ENCODE measurements around the gene NCK1.
A peak's percentile ranks its signal among the peaks of the same experiment; 100 is the strongest.
"Not testable (repeated sequence)": the region's sequence is repeated elsewhere in the genome, so short reads cannot be mapped to it uniquely, and the experiment has no call there.

NCK1 gene

GRCh38 chr3:136954980-136955780, 93.2 kb downstream of the NCK1 start:
- Histone ChIP-seq H3K9ac (ENCODE audit: low read length) (no peak overlapping the region), H3K27ac (ENCODE audit: low read length) (no peak overlapping the region), H3K4me3 (ENCODE audit: low read length) (no peak overlapping the region), H3K4me1 (ENCODE audit: control insufficient read depth, low read depth, low read length) (no peaks in the 10 kb centered on the region), H3K36me3 (ENCODE audit: control insufficient read depth, low read depth, low read length) (no peaks in the 10 kb centered on the region), H3K9me3 (ENCODE audit: control insufficient read depth, low read depth, low read length) (no peaks in the 10 kb centered on the region), H3K27me3 (ENCODE audit: control insufficient read depth, insufficient read depth, low read length) (no peaks in the 10 kb centered on the region)

- Histone ChIP-seq H3K36me3 (ENCODE audit: control insufficient read depth, low read depth, low read length) (no peaks in the 10 kb centered on the region), H3K9me3 (ENCODE audit: control insufficient read depth, low read depth, low read length) (no peaks in the 10 kb centered on the region), H3K4me3 (ENCODE audit: low read length) (no peak overlapping the region), H3K9ac (ENCODE audit: low read length) (no peak overlapping the region), H3K27me3 (ENCODE audit: control insufficient read depth, insufficient read depth, low read length) (no peaks in the 10 kb centered on the region), H3K27ac (ENCODE audit: low read length) (no peak overlapping the region), H3K4me1 (ENCODE audit: control insufficient read depth, low read depth, low read length) (no peaks in the 10 kb centered on the region)
Measured at GRCh38 chr3:136955813-136956212, 93.8 kb downstream of the NCK1 start.

- no peaks in the 10 kb centered on the region for H3K36me3 ChIP-seq (ENCODE audit: control insufficient read depth, low read depth, low read length)
- no peak overlapping the region for H3K27ac ChIP-seq (ENCODE audit: low read length)
- no peaks in the 10 kb centered on the region for H3K4me1 ChIP-seq (ENCODE audit: control insufficient read depth, low read depth, low read length)
- no peak overlapping the region for H3K4me3 ChIP-seq (ENCODE audit: low read length)
- H3K9ac ChIP-seq (ENCODE audit: low read length), result no peak overlapping the region
- H3K9me3 ChIP-seq (ENCODE audit: control insufficient read depth, low read depth, low read length), result no peaks in the 10 kb centered on the region
- no peaks in the 10 kb centered on the region for H3K27me3 ChIP-seq (ENCODE audit: control insufficient read depth, insufficient read depth, low read length)
Measured at GRCh38 chr3:136956971-136957370, 95.0 kb downstream of the NCK1 start.

- Histone ChIP-seq H3K27ac (ENCODE audit: low read length) (peak within 1 kb of the TSS; percentile 7), H3K4me1 (ENCODE audit: control insufficient read depth, low read depth, low read length) (no peaks in the 10 kb centered on the region), H3K4me3 (ENCODE audit: low read length) (no peak within 1 kb of the TSS)
Measured at GRCh38 chr3:136957751-136958288, 95.8 kb downstream of the NCK1 start, which contains the start of gene IL20RB. TSS of gene IL20RB (plus strand) at chr3:136957983. CDS start at chr3:136958114, 131 bp downstream.

GRCh38 chr3:136958939-136959338, 96.9 kb downstream of the NCK1 start:
- Histone ChIP-seq H3K4me1 (ENCODE audit: control insufficient read depth, low read depth, low read length) (no peaks in the 10 kb centered on the region), H3K9me3 (ENCODE audit: control insufficient read depth, low read depth, low read length) (no peaks in the 10 kb centered on the region), H3K9ac (ENCODE audit: low read length) (no peak overlapping the region), H3K36me3 (ENCODE audit: control insufficient read depth, low read depth, low read length) (no peaks in the 10 kb centered on the region), H3K27ac (ENCODE audit: low read length) (no peak overlapping the region), H3K4me3 (ENCODE audit: low read length) (no peak overlapping the region), H3K27me3 (ENCODE audit: control insufficient read depth, insufficient read depth, low read length) (no peaks in the 10 kb centered on the region)

More at GRCh38 chr3:136957751-136958288, 95.8 kb downstream of the NCK1 start, which contains the start of gene IL20RB:
- H3K9me3 ChIP-seq (ENCODE audit: control insufficient read depth, low read depth, low read length), result no peaks in the 10 kb centered on the region
- no peaks in the 10 kb centered on the region for H3K36me3 ChIP-seq (ENCODE audit: control insufficient read depth, low read depth, low read length)
- H3K27me3 ChIP-seq (ENCODE audit: control insufficient read depth, insufficient read depth, low read length), result no peaks in the 10 kb centered on the region
- no peak within 1 kb of the TSS for H3K9ac ChIP-seq (ENCODE audit: low read length)

GRCh38 chr3:136959599-136959998, 97.6 kb downstream of the NCK1 start:
- H3K4me3 ChIP-seq (ENCODE audit: low read length), result no peak overlapping the region

GRCh38 chr3:136960838-136961836, 99.1 kb downstream of the NCK1 start:
- H3K4me3 ChIP-seq (ENCODE audit: low read length), result no peak overlapping the region
- no peaks in the 10 kb centered on the region for H3K9me3 ChIP-seq (ENCODE audit: control insufficient read depth, low read depth, low read length)
- no peak overlapping the region for H3K9ac ChIP-seq (ENCODE audit: low read length)
- no peak overlapping the region for H3K27ac ChIP-seq (ENCODE audit: low read length)
- no peaks in the 10 kb centered on the region for H3K36me3 ChIP-seq (ENCODE audit: control insufficient read depth, low read depth, low read length)
- no peaks in the 10 kb centered on the region for H3K4me1 ChIP-seq (ENCODE audit: control insufficient read depth, low read depth, low read length)
- H3K27me3 ChIP-seq (ENCODE audit: control insufficient read depth, insufficient read depth, low read length), result no peaks in the 10 kb centered on the region

More at GRCh38 chr3:136959599-136959998, 97.6 kb downstream of the NCK1 start:
- Histone ChIP-seq H3K36me3 (ENCODE audit: control insufficient read depth, low read depth, low read length) (no peaks in the 10 kb centered on the region), H3K9ac (ENCODE audit: low read length) (no peak overlapping the region), H3K27me3 (ENCODE audit: control insufficient read depth, insufficient read depth, low read length) (no peaks in the 10 kb centered on the region), H3K4me1 (ENCODE audit: control insufficient read depth, low read depth, low read length) (no peaks in the 10 kb centered on the region), H3K27ac (ENCODE audit: low read length) (no peak overlapping the region), H3K9me3 (ENCODE audit: control insufficient read depth, low read depth, low read length) (no peaks in the 10 kb centered on the region)

- H3K4me3 ChIP-seq (ENCODE audit: low read length), result no peak overlapping the region
- H3K9me3 ChIP-seq (ENCODE audit: control insufficient read depth, low read depth, low read length), result no peaks in the 10 kb centered on the region
- H3K4me1 ChIP-seq (ENCODE audit: control insufficient read depth, low read depth, low read length), result no peaks in the 10 kb centered on the region
- no peak overlapping the region for H3K9ac ChIP-seq (ENCODE audit: low read length)
- H3K36me3 ChIP-seq (ENCODE audit: control insufficient read depth, low read depth, low read length), result no peaks in the 10 kb centered on the region
- H3K27ac ChIP-seq (ENCODE audit: low read length), result no peak overlapping the region
- H3K27me3 ChIP-seq (ENCODE audit: control insufficient read depth, insufficient read depth, low read length), result no peaks in the 10 kb centered on the region
Measured at GRCh38 chr3:136962927-136963326, 100.9 kb downstream of the NCK1 start.

GRCh38 chr3:136969539-136969938, 107.5 kb downstream of the NCK1 start:
- not testable (repeated sequence) for H3K4me1 ChIP-seq (ENCODE audit: control insufficient read depth, low read depth, low read length); H3K27ac ChIP-seq (ENCODE audit: low read length); H3K36me3 ChIP-seq (ENCODE audit: control insufficient read depth, low read depth, low read length); H3K4me3 ChIP-seq (ENCODE audit: low read length); H3K9me3 ChIP-seq (ENCODE audit: control insufficient read depth, low read depth, low read length); H3K27me3 ChIP-seq (ENCODE audit: control insufficient read depth, insufficient read depth, low read length); H3K9ac ChIP-seq (ENCODE audit: low read length)

- Histone ChIP-seq H3K9ac (ENCODE audit: low read length) (no peak overlapping the region), H3K4me3 (ENCODE audit: low read length) (no peak overlapping the region), H3K4me1 (ENCODE audit: control insufficient read depth, low read depth, low read length) (no peaks in the 10 kb centered on the region), H3K36me3 (ENCODE audit: control insufficient read depth, low read depth, low read length) (no peaks in the 10 kb centered on the region), H3K9me3 (ENCODE audit: control insufficient read depth, low read depth, low read length) (no peaks in the 10 kb centered on the region), H3K27ac (ENCODE audit: low read length) (no peak overlapping the region), H3K27me3 (ENCODE audit: control insufficient read depth, insufficient read depth, low read length) (no peaks in the 10 kb centered on the region)
Measured at GRCh38 chr3:136973352-136973751, 111.3 kb downstream of the NCK1 start.

GRCh38 chr3:136974670-136975069, 112.7 kb downstream of the NCK1 start:
- Histone ChIP-seq H3K4me1 (ENCODE audit: control insufficient read depth, low read depth, low read length) (no peaks in the 10 kb centered on the region), H3K9ac (ENCODE audit: low read length) (no peak overlapping the region), H3K36me3 (ENCODE audit: control insufficient read depth, low read depth, low read length) (no peaks in the 10 kb centered on the region), H3K9me3 (ENCODE audit: control insufficient read depth, low read depth, low read length) (no peaks in the 10 kb centered on the region), H3K27ac (ENCODE audit: low read length) (no peak overlapping the region), H3K4me3 (ENCODE audit: low read length) (no peak overlapping the region), H3K27me3 (ENCODE audit: control insufficient read depth, insufficient read depth, low read length) (no peaks in the 10 kb centered on the region)
